C4-2B (cell line): Measurements from ENCODE around the gene OPCML.

Source experiments
- CTCF ChIP-seq: fragments of 450-650 bp; conservative IDR thresholded peaks from 2 replicates; pipeline ENCODE4 v1.5.1; 2017; ENCODE audit warnings: mild to moderate bottlenecking
- ZFX ChIP-seq: fragments of 450-650 bp; IDR thresholded peaks from 2 replicates; pipeline ENCODE4 v1.6.1; 2017

GRCh38 chr11:133136376-133136775 is 395.9 kb downstream of the OPCML start:
- TF ChIP-seq CTCF = no peak
- TF ChIP-seq ZFX = no peak
